Esophagus (tissue), 2 donors: ENCODE results near the gene MAPKAP1. TPM values are rescaled to one million over a fixed set of nuclear protein-coding genes. Genes with fewer than 3 reads are reported as not detected.
A peak's percentile ranks its signal among the peaks of the same experiment; 100 is the strongest.

Source experiments
- H3K27ac ChIP-seq, 2 donors: one replicate each; pipeline ENCODE4 v1.5.1; 2013; ENCODE audit warnings: low read depth in 2 of 2, mild to moderate bottlenecking in 2 of 2, inconsistent platforms in 1 of 2, low read length in 1 of 2, moderate library complexity in 1 of 2
- H3K27me3 ChIP-seq, 2 donors: one replicate each; pipeline ENCODE4 v1.6.1; 2013; ENCODE audit warnings: low read length in 2 of 2, control low read depth in 1 of 2, mild to moderate bottlenecking in 1 of 2; ENCODE audit not compliant: insufficient read depth in 2 of 2, control insufficient read depth in 1 of 2
- H3K36me3 ChIP-seq, 2 donors: one replicate each; pipeline ENCODE4 v1.6.1; 2013; ENCODE audit warnings: low read length in 1 of 2; ENCODE audit not compliant: control insufficient read depth in 2 of 2, insufficient read depth in 2 of 2
- H3K4me1 ChIP-seq, 2 donors: one replicate each; pipeline ENCODE4 v1.6.1; 2013; ENCODE audit warnings: low read length in 1 of 2; ENCODE audit not compliant: control insufficient read depth in 2 of 2, insufficient read depth in 2 of 2
- H3K4me3 ChIP-seq, 2 donors: one replicate each; pipeline ENCODE4 v1.5.1; 2013; ENCODE audit warnings: low read length in 2 of 2, mild to moderate bottlenecking in 2 of 2, low read depth in 1 of 2, moderate library complexity in 1 of 2
- H3K9me3 ChIP-seq, 2 donors: one replicate each; pipeline ENCODE4 v1.6.1; 2013; ENCODE audit warnings: mild to moderate bottlenecking in 2 of 2, low read depth in 1 of 2, low read length in 1 of 2, moderate library complexity in 1 of 2; ENCODE audit not compliant: control insufficient read depth in 2 of 2, insufficient read depth in 1 of 2
- WGBS, 2 donors: extraction: QIAGEN DNeasy Blood & Tissue Kit; methylation state at CpG; one replicate each; pipeline ENCODE4 v1.1.7; 2013; 5-methylcytosine and 5-hydroxymethylcytosine counted together
- polyA plus RNA-seq, 2 donors: library from polyadenylated mRNA; stranded (reverse); fragments of 200-250 nt; gene quantifications; one replicate each; pipeline ENCODE4 v1.2.3, GENCODE V29; 2013
- donor health status: healthy with polysubstance abuse.
- donor health status: Bipolar disorder and iron deficiency.

MAPKAP1 gene
- polyA plus RNA-seq, 2 donors = 41.4 to 49.4 TPM

- H3K9me3 ChIP-seq = no peaks in the 10 kb centered on the region
- WGBS, 2 donors = 92 to 96% methylated on average over 7 of the region's 7 CpGs
- no peak overlapping the region for H3K27ac ChIP-seq
- H3K4me1 ChIP-seq = no peaks in the 10 kb centered on the region
- H3K27me3 ChIP-seq = no peaks in the 10 kb centered on the region
- H3K36me3 ChIP-seq = no peaks in the 10 kb centered on the region
- H3K4me3 ChIP-seq = no peak overlapping the region
Measured at GRCh38 chr9:125496313-125496834, 210.6 kb downstream of the MAPKAP1 start.

- Histone ChIP-seq H3K27me3 (no peaks in the 10 kb centered on the region), H3K27ac (no peak overlapping the region), H3K36me3 (no peaks in the 10 kb centered on the region), H3K9me3 (no peaks in the 10 kb centered on the region), H3K4me1 (no peaks in the 10 kb centered on the region), H3K4me3 (no peak overlapping the region)
- 80 to 84% methylated on average over 8 of the region's 8 CpGs for WGBS, 2 donors
Measured at GRCh38 chr9:125495172-125496119, 211.6 kb downstream of the MAPKAP1 start.

DNA sequence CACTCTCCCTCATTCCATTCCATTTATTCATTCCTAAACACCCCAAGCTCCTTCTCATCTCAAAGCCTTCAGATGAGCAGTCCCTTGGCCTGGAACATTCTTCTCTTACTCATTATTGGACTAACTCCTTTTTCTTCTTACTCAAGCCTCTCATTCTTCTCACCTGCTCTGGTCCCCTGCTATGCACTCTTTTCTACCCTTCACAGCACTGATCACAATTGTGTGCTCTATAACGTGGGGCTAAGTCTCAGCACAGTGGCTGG, 212.4 kb downstream of the MAPKAP1 start:
- Histone ChIP-seq H3K4me3 (no peak overlapping the region), H3K9me3 (no peaks in the 10 kb centered on the region), H3K27ac (no peak overlapping the region), H3K36me3 (no peaks in the 10 kb centered on the region), H3K4me1 (no peaks in the 10 kb centered on the region), H3K27me3 (no peaks in the 10 kb centered on the region)
- 93 to 95% methylated on average over 1 of the region's 1 CpG for WGBS, 2 donors

- H3K36me3 ChIP-seq = no peaks in the 10 kb centered on the region
- no peak overlapping the region for H3K27ac ChIP-seq
- no peaks in the 10 kb centered on the region for H3K27me3 ChIP-seq
- 90 to 93% methylated on average over 12 of the region's 12 CpGs for WGBS, 2 donors
- no peak overlapping the region for H3K4me3 ChIP-seq
- H3K4me1 ChIP-seq = no peaks in the 10 kb centered on the region
- no peaks in the 10 kb centered on the region for H3K9me3 ChIP-seq
Measured at GRCh38 chr9:125493881-125494652, 212.9 kb downstream of the MAPKAP1 start.

DNA sequence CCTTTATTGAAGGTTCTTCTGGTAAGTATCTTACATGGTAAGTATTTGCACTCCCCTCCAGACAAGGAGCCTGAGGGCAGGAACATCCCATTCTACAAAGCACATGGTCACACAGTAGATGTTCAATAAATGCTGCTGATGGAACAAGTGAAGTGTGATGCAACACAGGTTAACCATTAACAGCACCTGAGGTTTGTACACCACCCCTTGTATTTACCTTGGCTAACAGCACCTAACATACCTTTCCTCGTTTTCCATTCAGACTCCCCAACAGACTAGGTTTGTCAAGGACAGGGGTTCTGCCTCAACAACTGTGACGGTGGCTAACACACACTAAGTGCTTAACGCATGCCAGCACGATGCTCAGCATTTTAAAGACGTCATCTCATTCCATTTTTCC, 213.6 kb downstream of the MAPKAP1 start:
- 71 to 90% methylated on average over 5 of the region's 5 CpGs for WGBS, 2 donors
- no peaks in the 10 kb centered on the region for H3K4me1 ChIP-seq
- no peak overlapping the region for H3K4me3 ChIP-seq
- no peak overlapping the region for H3K27ac ChIP-seq
- H3K9me3 ChIP-seq = no peaks in the 10 kb centered on the region
- no peaks in the 10 kb centered on the region for H3K36me3 ChIP-seq
- H3K27me3 ChIP-seq = no peaks in the 10 kb centered on the region

DNA sequence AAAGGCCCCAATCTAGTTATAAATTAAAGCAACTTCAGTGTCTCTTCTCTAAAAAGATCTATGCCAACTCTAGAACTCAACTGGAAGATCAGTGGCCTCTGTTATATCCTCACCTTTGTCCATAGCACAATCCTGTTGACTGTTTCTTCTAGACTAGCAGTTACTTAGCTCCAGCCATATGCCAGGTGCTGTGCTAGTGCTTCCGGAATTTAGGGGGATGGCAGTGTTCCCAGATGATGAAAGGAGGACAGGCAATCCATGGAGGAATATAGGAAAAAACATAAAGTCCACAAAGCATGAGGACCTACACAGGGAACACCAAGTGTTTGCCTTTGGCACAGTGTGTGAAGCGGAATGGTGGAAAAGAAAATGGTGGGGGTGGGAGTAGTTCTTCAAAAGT, 214.3 kb downstream of the MAPKAP1 start:
- Histone ChIP-seq H3K36me3 (no peaks in the 10 kb centered on the region), H3K4me1 (no peaks in the 10 kb centered on the region), H3K9me3 (no peaks in the 10 kb centered on the region), H3K27ac (no peak overlapping the region), H3K27me3 (no peaks in the 10 kb centered on the region), H3K4me3 (no peak overlapping the region)
- WGBS, 2 donors = 78 to 87% methylated on average over 2 of the region's 2 CpGs

- H3K4me1 ChIP-seq = peaks cover 0 to 4% of the 10 kb centered on the region in 2 donors
- no peaks in the 10 kb centered on the region for H3K36me3 ChIP-seq
- 49 to 56% methylated on average over 2 of the region's 2 CpGs for WGBS, 2 donors
- H3K27ac ChIP-seq = no peak overlapping the region
- no peaks in the 10 kb centered on the region for H3K9me3 ChIP-seq
- no peaks in the 10 kb centered on the region for H3K27me3 ChIP-seq
- no peak overlapping the region for H3K4me3 ChIP-seq
Measured at GRCh38 chr9:125487842-125488241, 219.2 kb downstream of the MAPKAP1 start.

DNA sequence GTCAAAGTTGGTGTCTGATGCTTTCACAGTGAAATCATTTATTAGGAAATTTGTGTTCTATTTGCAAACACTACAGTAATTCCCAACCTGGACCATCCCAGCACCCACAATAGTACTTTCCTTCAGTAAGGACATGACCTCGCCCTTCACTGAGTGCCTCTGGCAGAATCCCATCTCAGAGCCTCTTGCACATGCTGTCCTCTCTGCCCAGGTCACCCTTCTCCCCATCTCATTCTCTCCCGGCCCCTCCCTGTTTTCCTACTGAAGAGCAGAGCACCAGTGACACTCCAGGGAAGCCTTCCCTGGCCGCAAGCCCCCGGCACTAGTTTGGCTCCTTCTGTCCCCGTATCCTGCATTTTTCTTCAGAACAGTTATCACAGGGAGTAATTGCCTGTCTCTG, 220.4 kb downstream of the MAPKAP1 start:
- Histone ChIP-seq H3K27ac (peak overlapping the region in 1 of 2 donors; percentile 2), H3K4me3 (no peak overlapping the region), H3K9me3 (no peaks in the 10 kb centered on the region), H3K27me3 (no peaks in the 10 kb centered on the region), H3K4me1 (peaks cover 0 to 4% of the 10 kb centered on the region in 2 donors), H3K36me3 (peaks cover 0 to under 1% of the 10 kb centered on the region in 2 donors)
- 73 to 77% methylated on average over 5 of the region's 5 CpGs for WGBS, 2 donors

DNA sequence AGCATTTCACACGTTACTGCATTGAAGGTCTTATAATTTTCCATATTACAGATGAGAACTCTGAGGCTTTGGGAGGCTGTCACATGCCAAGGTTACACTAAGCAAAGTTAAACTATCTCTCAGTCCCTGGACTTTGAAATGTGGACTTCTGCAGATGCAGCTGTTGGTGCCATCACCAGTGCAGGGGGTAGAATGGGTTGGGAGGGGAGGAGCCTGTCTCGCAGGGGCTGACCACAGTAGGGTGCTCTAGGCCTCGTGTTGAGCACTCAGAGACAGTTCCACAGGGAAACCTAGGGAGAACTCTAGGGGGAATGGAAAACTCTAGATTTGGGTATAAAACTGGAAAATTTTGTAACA, 220.9 kb downstream of the MAPKAP1 start:
- Histone ChIP-seq H3K36me3 (peaks cover 0 to 3% of the 10 kb centered on the region in 2 donors), H3K27me3 (no peaks in the 10 kb centered on the region), H3K4me1 (peaks cover 0 to 4% of the 10 kb centered on the region in 2 donors), H3K4me3 (no peak overlapping the region), H3K9me3 (no peaks in the 10 kb centered on the region), H3K27ac (no peak overlapping the region)
- WGBS, 2 donors = 82 to 84% methylated on average over 3 of the region's 3 CpGs
